T47D (cell line): Measurements from ENCODE around the gene MUSK.
A peak's percentile ranks its signal among the peaks of the same experiment; 100 is the strongest.
"Not testable (repeated sequence)": the region's sequence is repeated elsewhere in the genome, so short reads cannot be mapped to it uniquely, and the experiment has no call there.

Source experiments
- DNase-seq, 2 experiments: peaks; one replicate each; pipeline versions ENCODE4 v3.0.0 to v3.0.0-alpha.2; 2011 to 2012; ENCODE audit warnings: low read depth in 1 of 2, low spot score in 1 of 2
- JUND ChIP-seq: IDR thresholded peaks from 2 replicates; pipeline ENCODE4 v1.6.1; 2012; ENCODE audit warnings: low read depth
- in situ Hi-C: cut with HindIII; loops from 2 replicates; pipeline ENCODE4 v1.10.0; 2016; ENCODE audit warnings: low sequenced_read_pairs, low pct_unique_long_range_greater_than_20kb

Gene MUSK

DNA sequence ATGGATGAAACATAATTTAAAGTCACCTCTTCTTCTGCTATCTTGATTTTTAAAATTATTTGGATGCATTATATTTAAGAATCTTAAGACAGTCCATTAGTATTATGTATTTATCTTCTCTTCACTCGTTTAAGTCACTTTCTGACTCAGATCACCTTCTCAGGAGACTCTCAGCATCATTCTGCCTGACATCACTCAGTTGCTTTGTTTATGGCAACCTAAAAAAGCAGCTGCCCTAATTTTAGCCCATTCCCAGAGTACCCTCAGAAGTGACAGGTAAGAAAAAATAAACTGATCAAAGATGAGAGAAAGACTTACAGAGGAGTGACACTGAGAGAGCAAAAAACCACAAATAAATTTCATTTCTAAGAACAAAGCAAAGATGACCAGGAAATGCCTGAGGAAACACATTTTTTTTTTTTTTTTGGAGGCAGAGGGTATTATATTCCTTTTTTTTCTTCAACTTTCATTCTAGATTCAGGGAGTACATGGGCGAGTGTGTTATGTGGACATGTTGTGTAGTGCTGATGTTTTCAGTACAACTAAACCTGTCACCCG lies 140.5 kb downstream of the MUSK start:
- no peak for DNase-seq
- in situ Hi-C loops = no loop called here
- no peak for TF ChIP-seq JUND

DNA sequence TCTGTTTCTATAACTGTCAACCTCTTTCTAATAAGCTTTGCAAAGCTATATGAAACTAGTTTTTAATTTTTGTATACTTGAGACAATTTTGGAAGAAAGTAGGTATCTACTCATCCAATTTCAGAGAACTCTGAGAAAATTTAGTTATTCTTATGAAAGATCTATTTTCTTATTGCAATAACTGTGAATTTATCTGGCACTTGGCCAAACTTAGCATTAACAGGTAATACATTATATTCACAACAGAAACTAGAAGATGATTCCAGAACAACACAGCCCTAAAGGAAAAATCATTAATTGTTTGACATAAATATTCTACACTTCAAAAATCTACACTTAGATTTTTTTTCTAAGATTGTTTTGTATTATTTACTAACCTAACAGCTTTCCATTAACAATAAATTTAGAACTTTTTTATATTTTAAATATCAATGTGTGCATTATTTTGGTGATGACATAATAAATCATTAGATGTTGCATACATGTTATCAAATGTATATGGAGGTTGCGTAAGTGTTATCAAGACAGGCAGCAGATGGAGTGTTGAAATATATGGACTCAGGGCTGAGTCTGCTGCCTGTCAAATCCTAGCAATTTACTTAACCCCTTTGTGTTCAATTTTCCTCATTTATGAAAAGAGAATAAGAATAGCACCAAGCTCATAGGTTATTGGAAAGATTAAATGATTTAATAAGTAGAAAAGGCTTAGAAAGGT lies 141.8 kb downstream of the MUSK start:
- TF ChIP-seq JUND = no peak
- in situ Hi-C loops = no loop called here

GRCh38 chr9:110812886-110813285 lies 144.3 kb downstream of the MUSK start:
- no peak for DNase-seq
- in situ Hi-C loops = no loop called here
- TF ChIP-seq JUND = no peak

More for the DNA sequence above, 141.8 kb downstream of the MUSK start:
- no peak for DNase-seq

DNA sequence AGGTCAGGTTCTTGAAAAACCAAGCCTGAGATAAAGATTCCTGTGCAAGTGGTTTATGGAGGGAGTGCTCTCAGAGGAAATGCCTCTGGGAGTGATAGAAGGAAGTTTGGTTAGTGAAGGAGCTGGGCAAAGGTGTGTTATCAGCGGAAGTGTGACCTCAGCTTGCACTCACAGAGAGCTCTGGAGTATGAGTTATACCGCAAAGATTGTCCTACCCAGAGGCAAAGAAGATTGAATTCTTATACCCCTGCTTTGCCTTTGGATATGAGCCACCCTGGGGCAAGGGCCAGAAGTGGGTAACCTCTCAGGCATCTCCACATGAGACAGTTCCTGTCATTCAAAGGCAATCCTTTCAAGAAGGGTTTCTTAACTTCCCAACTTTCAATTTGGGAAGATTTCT lies 145.6 kb downstream of the MUSK start:
- in situ Hi-C loops = no loop called here
- TF ChIP-seq JUND = no peak
- no peak for DNase-seq

DNA sequence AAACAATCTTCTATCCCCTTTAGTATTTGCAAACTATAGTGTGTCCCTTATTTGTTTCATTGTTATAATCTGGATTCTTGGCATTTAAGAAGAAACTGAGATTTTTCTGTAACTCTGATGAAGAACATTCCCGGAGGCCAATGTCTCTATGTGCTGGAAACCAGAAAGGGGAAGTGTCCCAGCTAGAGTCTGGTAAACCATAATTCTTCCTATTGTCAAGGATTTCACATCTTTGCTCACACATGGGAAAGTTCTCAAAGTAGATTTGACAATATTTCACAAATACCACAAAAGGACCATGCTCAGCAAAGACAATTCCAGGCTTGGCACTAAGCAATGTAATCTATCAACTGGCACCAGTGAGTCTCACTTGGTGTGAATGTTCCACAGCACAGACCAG lies 146.8 kb downstream of the MUSK start:
- in situ Hi-C loops = no loop called here
- no peak for TF ChIP-seq JUND
- no peak for DNase-seq

GRCh38 chr9:110820381-110820780 lies 151.8 kb downstream of the MUSK start:
- no peak for TF ChIP-seq JUND
- in situ Hi-C loops = no loop called here
- no peak for DNase-seq

- in situ Hi-C loops = no loop called here
- DNase-seq = no peak
- no peak for TF ChIP-seq JUND
Measured at GRCh38 chr9:110821064-110821463, 152.5 kb downstream of the MUSK start.

DNA sequence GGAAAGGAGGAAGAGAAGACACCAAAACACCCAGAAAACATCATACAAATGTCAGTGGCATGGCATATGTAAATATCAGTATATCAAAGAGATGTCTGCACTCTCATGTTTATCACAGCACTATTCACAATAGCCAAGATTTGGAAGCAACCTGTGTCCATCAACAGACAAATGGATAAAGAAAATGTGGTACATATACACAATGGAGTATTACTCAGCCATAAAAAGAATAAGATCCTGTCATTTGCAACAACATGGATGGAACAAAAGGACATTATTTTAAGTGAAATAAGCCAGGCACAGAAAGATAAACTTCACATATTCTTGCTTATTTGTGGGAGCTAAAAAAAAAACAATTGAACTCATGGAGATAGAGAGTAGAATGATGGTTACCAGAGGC lies 156.5 kb downstream of the MUSK start:
- in situ Hi-C loops, DNase-seq: not testable (repeated sequence)

DNA sequence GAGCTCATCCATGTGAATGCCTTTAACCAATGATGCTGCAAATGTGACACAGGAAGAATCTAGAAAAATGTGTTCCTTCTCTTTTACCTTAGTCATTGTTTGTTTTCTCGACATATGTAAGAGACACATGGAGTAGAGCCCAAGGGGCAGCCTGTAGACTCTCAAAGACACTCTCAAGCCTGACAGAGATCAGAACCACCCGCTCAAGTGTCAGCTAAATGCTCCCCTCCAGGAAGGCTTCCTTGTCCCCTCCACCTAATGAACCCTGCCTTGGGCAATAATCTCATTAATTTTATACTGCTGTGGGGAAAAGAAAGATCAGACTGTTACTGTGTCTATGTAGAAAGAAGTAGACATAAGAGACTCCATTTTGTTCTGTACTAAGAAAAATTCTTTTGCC lies 157.4 kb downstream of the MUSK start:
- DNase-seq = no peak
- in situ Hi-C loops = no loop called here
- TF ChIP-seq JUND = no peak

- DNase-seq, in situ Hi-C loops: not testable (repeated sequence)
Measured at GRCh38 chr9:110826400-110826799, 157.8 kb downstream of the MUSK start.

- no peak for TF ChIP-seq JUND
- DNase-seq = peak in 1 of 2 experiments; percentile 19
- in situ Hi-C loops = no loop called here
Measured at GRCh38 chr9:110828264-110828663, 159.7 kb downstream of the MUSK start.

DNA sequence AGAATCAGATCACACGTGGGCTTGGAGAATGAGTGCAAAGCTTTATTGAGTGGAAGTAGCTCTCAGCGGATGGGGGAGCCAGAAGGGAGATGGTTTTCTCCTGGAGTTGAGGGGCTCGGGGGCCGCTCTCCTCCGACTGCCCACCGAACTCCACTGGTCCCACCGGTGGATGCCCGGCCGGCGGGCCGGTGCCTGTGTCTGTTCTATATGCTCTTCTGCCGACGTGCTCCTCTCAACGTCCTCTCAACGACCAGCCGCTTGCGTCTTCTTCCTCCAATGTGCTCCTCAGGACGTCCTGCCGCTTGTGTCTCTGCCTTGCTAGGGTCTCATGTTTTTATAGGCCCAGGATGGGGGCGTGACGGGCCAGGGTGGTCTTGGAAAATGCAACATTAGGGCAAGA lies 161.9 kb downstream of the MUSK start:
- in situ Hi-C loops = no loop called here
- TF ChIP-seq JUND = no peak
- no peak for DNase-seq

DNA sequence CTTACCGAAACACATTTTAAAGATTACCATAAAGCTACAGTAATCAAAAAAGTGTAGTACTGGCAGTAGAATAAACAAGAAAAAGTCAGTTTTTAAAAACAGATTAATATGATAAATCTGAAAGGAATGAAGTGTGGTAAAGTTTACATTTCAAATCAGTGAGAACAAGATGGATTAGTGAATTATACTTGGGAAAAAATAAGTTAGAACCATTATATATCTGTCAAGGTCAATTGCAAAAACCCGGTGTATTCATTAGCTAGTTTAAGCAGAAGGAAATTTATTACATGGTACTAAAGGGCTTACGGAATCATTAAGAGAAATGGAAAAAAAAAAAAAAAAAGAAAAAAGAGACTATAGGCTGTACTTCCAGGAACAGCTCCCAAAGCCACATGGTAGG lies 164.3 kb downstream of the MUSK start:
- DNase-seq = no peak
- TF ChIP-seq JUND = no peak
- in situ Hi-C loops = no loop called here

GRCh38 chr9:110835404-110835803 lies 166.8 kb downstream of the MUSK start:
- in situ Hi-C loops = no loop called here
- peak in 1 of 2 experiments; percentile 58 for DNase-seq
- no peak for TF ChIP-seq JUND
